ENCODE data around the gene TMC8. TPM values are rescaled to one million over a fixed set of nuclear protein-coding genes. Genes with fewer than 3 reads are reported as not detected.

TMC8 gene
- total and polyA plus RNA-seq, 2 experiments from 2014 or later, result 1.2 to 1.3 TPM

GRCh38 chr17:78146881-78147280, 16.3 kb downstream of the TMC8 start:
- Histone ChIP-seq H4K20me1 (replicated peaks; ENCODE audit: insufficient read depth) (no peaks in the 10 kb centered on the region), H3K27me3 (ENCODE audit: insufficient read depth) (no peaks in the 10 kb centered on the region), H3K4me1 (ENCODE audit: insufficient read depth) (no peaks in the 10 kb centered on the region), H3F3A (replicated peaks; ENCODE audit: low read depth) (no peaks in the 10 kb centered on the region), H2AFZ (no peak overlapping the region), H3K4me3 (no peak overlapping the region), H3K4me2 (no peak overlapping the region), H3K79me2 (replicated peaks; ENCODE audit: insufficient read depth) (no peaks in the 10 kb centered on the region), H3K36me3 (ENCODE audit: insufficient read depth) (no peaks in the 10 kb centered on the region), H3K27ac (ENCODE audit: low read depth) (no peak overlapping the region), H3K9me2 (ENCODE audit: insufficient read depth) (no peaks in the 10 kb centered on the region)
- H3K9me3 Mint-ChIP-seq, result no peaks in the 10 kb centered on the region; the same call in 2 of the 3 replicates
- TF ChIP-seq ZNF114 (CRISPR knock-in tag; IDR thresholded peaks at IDR 0.05) (no peak), ETS1 (IDR thresholded peaks at IDR 0.05) (no peak), ZNF462 (CRISPR knock-in tag; IDR thresholded peaks at IDR 0.05) (no peak), POLR2AphosphoS5 (IDR thresholded peaks at IDR 0.05; ENCODE audit: low read depth) (no peak), CREB1 (CRISPR knock-in tag; IDR thresholded peaks at IDR 0.05; ENCODE audit: low read depth) (no peak), EZH2 (IDR thresholded peaks at IDR 0.05; ENCODE audit: low read depth, unreplicated experiment) (no peak), CTCF (conservative IDR thresholded peaks at IDR 0.05; ENCODE audit: low read depth in 2 of 2) (no peak), REST (IDR thresholded peaks at IDR 0.05; ENCODE audit: unreplicated experiment) (no peak), JUNB (IDR thresholded peaks at IDR 0.05; ENCODE audit: unreplicated experiment) (no peak), NANOG (IDR thresholded peaks at IDR 0.05; ENCODE audit: borderline replicate concordance) (no peak), ZNF331 (CRISPR knock-in tag; IDR thresholded peaks at IDR 0.05; ENCODE audit: low read depth) (no peak)
- H3K27me3 Mint-ChIP-seq (ENCODE audit: insufficient read depth, low read depth, poor library complexity), result peaks cover 2% of the 10 kb centered on the region
- H3K27ac Mint-ChIP-seq, result no peak overlapping the region
- no peak overlapping the region for H3K4me3 Mint-ChIP-seq
- DNase-seq (ENCODE audit: low spot score) (no peak), ATAC-seq (no peak)
- peaks cover 5% of the 10 kb centered on the region; the same call in 1 of the 3 replicates for H3K4me1 Mint-ChIP-seq
- no peaks in the 10 kb centered on the region for H3K36me3 Mint-ChIP-seq (ENCODE audit: low read depth)

All from GM23338 (cell line).